NCI-H526 (cell line): ENCODE measurements around the gene NAB1.
A peak's percentile ranks its signal among the peaks of the same experiment; 100 is the strongest.
"Not testable (repeated sequence)": the region's sequence is repeated elsewhere in the genome, so short reads cannot be mapped to it uniquely, and the experiment has no call there.

Experiments used
- DNase-seq, 2 experiments: peaks; one replicate each; lab custom pipeline; 2025; lab: John Stamatoyannopoulos, UW

The NAB1 gene

DNA sequence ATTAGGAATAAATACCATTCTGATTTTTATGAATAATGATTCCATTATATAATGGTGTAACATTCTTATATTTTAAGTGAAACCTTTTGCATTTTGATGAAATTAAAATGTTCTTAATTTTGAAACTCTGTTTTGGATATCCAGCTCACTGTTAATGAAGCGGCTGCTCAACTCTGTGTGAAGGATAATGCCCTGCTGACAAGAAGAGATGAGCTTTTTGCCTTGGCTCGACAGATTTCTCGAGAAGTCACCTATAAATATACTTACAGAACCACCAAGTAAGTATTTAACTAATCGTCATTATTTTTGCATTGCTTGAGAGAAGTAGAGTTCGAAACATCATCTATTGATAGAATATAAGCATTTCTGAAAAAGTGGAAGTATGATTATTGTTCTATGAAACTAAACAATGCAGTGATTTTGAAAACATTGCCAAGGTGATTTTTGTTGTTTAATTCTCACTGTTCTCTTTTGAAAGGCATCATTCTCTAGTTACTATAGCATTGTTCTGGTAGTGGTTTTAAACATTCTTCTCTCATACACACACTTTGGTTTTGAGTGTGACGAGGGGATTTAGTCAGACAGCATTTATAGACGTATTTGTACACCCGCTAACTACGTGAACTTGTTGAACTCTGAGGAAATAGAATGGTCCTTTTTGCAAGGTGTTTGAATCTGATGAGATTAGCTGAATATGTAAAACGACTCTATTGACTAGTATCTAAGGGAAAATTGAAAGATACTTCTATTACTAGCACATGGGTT is 21.5 kb downstream of the NAB1 start:
- no peak for DNase-seq

DNA sequence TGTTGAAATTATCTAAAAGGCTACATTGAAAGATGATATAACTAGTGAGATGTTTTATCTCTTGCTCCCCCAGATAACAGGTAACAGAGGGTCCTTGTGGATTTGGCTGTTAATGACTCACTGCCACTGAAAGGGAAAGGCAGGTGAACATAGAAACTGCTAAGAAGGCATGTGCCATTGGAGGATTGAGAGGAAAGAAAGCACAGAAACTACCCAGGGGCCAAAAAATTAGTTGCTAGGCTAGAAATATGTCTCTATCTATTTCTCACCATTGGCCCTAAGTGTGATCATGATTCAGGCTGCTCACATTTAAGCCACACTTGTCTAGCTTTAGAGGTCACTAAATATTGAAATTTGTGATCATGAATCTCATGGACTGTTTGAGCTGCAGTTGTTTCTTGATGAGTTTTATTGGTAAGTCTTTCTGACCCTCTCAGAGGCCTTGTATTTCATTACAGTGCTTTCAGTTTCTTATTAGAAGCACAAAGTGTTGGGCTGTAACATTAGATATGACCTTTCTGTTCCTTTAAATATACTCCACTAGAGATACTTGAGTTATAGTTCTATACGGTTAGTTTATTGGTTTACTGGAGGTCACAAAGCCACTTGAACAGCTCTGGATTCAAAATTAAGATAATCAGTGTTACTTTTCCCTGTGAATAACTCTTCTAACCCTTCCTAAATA is 26.2 kb downstream of the NAB1 start:
- no peak for DNase-seq

DNA sequence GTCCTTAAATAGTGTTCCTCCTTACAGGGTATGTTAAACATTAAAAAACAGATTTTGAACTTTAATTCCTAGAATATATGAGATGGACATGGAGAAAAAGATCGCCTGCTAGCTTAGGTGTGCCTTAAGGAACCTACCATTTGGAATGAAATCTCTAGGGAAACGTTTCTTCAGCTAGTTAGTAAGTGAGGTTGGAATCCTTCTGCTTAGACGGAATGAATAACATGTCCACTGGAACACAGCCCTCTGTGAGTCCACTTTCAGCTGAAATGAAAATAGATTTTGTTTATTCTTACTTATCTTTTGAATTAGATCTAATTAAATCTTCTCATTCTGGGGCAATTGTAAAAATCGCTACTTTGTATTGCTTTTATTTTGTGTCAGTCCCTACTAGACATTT is 28.4 kb downstream of the NAB1 start:
- no peak for DNase-seq

DNA sequence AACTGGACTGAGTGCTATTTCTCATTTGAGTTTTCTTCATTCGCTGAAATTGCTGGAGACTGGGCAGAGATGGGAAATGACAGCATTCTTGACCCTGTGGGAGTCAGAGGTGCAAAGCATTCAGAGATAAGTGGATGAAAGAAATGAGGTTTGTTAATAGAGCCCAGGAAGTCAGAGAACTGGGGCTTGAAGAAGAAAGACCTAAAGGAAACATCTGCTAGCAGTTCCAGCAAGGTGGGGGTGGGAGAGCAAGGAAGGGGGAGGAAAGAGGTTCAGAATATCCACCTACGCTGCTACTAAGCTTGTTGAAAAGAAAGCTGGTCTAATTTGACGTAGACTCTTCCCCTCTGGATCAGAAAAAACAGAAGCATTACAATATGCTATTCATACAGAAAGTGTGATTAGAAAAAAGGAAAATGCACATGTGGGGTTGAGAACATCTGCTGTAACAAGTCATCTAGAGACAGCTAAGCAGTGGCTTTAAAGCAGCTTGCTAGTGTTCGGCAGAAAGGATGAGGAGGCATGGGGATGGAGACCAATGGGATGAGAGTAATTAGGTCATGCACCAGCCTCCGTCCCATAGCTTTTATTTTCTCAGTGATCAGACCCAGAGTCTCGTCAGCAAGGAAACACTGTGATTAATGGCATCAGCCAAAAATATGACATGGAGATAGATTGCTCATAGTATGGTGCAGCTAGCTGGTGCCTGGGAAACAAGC is 29.7 kb downstream of the NAB1 start:
- DNase-seq, result no peak

DNA sequence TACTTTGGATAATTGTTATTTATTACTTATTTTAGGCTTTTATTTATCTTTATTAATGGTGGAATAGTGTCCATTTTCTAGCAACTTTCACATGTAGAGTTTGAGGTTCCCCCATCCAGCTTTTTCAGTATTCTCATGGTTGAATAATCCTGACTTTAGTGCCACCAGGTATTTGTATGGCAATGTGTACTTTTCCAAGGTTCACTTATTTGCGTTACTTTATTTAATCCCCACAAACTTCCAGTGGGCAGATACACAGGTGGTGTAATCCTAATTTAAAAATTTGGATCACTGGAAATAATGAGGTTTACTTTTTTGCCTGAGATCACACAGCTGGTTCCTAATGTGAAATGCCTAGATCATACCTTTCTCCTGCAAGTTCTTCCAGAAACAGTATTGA is 30.5 kb downstream of the NAB1 start:
- DNase-seq, result no peak

DNA sequence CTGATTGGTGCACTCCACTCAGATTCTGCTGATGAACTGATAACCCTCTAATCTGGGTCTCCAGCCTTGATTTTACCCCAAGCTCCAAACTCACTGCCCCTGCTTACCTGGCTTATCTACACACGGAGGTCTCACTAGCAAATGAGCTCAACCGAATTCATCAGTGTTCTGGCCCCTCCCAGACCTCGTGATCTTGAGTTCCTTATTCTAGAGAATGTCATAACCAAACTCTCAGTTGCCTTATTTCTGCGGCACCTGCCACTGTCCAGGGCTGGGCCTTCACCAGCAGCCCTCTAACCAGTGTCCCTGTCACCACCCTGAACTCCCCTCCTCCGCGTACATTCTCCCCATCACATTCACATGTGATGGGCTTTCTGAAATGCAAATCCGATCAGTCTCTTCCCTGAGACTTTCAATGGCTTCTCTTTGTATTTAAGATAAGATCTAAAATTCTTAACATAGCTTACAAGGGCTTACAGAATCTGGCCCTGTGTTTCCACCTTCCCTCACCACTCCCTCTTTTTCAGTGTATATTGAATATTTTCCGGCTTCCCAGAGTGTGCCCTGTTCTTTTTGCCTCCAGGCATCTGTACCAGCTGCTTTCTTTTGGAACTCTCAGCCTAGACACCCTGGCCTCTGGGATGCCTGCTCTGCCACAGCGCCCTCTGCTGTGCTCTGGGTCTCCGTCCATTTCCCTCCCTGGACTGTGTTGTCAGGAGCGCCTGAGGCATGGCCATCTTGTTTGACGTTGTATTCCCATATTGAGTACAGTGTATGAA is 31.1 kb downstream of the NAB1 start:
- peak; percentile 76 to 85 for DNase-seq

DNA sequence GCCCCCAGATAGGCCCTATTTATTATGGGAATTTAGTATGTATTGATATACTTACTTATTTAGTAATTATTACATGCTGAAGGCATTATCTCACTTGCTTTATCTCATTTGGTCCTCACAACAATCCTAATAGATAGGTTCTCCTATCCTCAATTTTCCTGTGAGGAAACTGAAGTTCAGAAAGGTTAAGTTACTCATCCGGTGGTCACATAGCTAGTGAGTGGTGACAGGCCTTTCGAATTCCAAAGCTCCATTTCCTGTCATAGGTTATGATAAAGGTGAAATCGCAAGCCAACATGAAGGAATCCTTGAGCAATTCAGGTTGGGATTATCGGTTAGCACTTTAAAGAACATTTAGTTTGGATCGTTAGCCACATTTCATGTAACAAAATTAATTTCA is 33.3 kb downstream of the NAB1 start:
- DNase-seq, result no peak

DNA sequence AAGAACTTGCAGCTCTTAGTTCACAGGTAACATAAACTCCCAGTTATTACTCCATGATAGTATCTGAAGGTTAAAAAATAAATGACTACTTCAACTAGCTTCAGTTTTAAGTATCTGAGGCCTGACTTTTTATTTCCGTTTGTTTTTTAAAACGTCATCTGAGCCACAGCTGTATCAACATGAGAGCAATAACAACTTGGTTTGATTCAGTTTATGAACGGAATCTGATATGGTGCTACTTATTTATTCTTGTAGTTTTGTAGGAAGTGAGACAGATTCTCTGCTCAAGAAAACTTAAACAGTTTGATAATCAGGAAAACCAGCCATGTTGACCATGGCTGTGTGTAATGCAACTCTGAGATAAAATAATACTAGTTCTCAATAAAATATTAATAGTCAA is 34.9 kb downstream of the NAB1 start:
- DNase-seq, result no peak

DNA sequence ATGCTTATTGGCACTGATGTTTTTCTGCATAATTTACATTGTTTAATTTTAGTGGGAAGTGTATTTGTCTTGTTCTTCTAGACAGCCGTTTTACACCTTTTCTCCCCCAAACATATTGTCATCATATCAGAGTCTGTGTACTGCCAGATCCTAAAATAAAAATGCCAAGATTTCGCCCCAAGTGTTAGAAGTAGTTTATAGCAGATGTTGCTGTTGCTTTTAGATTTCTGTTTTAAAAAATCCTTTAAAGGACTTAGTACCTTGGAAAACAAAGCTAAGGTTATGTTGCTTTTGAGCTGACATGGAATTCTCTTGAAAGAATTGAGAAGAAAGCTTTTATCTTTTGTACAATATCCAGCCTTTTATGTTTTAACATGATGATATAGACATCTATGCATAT is 36.0 kb downstream of the NAB1 start:
- no peak for DNase-seq

DNA sequence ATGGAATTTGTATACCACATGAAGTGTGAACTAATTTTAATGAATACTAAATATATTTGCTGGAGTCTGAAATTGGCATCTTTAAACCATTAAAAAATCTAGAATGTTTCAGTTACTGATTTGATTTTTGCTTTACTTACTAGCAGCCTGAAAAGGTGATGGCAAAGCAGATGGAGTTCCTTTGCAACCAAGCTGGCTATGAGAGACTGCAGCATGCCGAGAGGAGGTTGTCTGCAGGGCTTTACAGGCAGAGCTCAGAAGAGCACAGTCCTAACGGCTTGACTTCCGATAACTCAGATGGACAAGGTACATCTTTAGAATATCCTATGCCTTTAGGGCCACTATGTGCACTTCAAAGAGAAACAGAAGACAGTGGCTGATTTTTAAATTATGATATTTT is 36.5 kb downstream of the NAB1 start:
- DNase-seq, result no peak

DNA sequence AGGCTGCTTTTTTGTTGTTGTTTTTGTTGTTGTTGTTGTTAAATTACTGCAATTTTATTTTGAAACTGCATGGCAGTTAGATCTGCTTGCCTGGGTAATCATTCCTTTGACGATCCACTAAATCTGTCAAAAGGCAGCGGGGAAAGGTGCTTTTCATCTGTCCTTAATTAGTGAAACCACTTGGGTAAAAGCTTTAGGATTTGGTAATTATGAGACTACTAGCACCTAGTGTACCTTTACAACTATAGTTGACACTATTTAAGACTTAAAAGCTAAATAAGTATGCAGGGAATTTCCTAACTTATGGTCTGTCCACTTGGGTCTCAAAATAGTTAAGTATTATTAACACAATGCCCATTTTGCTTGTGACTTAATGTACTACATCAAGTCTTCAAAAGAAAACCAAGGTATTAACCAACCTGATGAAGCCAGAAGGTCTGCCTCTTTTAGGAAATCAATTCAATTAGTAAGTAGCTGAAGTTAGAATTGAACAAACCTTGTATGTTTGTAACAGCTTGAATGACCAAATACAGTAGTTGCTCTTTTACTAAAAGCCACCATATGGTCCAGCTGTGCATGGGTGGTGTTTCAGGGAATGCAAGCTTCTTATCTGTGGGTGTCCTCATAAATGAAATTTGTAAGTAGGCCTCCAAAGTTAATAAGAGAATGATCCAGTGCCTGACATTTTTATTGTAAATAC is 44.8 kb downstream of the NAB1 start:
- DNase-seq, result no peak

DNA sequence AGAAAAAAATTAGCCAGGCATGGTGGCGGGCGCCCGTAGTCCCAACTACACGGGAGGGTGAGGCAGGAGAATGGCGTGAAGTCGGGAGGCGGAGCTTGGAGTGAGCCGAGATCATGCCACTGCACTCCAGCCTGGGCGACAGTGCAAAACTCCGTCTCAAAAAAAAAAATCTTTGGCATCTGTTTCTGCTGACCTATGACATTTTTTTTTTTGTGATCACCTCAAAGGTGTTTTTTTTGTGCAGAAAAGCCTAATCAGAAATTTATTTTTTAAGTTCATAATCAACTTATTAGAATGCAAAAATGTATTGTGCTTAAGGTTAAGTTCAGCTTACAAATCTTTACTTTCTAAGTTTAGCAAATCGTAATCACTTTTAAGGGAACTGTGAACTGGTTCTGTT is 45.6 kb downstream of the NAB1 start:
- no peak for DNase-seq

DNA sequence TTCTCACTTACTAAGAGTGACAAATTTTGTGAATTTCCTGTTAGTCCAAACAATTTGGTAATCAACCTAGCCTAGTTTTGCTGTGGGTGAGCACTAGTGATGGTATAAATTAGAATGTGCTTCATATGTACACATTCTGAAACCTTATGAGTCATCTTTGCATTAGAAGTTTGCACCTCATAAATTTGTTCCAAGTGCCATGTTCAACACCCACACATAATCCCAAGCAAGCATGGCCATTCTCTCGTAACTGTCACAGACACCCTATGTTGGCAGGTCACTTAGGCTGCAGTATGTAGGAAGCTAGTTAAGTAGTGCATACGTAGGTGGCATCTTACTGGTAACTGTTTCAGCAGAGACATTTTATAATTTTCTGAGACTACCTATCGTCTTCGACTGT is 46.9 kb downstream of the NAB1 start:
- no peak for DNase-seq

DNA sequence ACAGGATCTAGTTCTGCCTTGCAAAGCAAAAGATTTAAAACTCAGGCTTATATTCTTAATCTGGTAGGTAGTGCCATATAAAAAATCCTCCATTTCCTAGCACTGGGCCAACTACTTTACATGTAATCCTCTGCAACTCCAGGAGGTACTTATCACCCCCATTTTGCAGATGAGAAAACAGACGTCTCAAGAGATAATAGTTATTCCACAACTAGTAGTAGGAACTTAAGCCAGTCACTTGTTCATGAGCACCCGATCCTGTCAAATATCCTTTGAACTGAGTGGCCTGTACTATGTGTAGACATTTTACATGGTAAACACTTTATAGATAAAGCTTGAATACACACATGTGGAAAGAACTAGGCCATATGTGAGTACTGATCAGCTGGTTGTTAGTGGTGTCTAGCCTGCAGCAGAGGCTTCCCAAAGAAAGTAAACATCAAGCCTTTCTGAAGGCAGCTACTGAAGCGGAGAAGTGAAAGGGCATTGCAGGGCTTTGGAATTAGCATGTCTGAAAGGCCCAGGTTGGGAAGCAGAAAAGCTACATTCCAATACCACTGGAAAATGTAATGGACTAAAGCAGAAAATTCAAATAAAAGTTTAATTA is 48.0 kb downstream of the NAB1 start:
- peak; percentile 24 to 60 for DNase-seq

DNA sequence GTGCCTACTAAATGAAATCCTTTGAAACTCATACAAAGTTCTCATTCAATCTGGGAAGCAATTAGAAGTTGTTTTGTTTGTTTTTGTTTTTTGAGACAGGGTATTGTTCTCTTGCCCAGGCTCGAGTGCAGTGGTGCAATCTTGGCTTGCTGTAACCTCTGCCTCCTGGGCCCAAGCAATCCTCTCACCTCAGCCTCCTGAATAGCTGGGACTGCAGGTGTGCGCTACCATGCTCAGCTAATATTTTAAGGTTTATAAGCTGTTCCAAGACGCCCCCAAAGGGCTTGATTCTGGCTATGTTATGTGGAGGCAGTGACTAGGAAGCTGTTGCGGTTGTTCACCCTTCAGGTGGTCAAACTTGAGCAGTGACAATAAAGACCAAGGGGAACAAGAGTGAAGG is 48.5 kb downstream of the NAB1 start:
- DNase-seq, result no peak

DNA sequence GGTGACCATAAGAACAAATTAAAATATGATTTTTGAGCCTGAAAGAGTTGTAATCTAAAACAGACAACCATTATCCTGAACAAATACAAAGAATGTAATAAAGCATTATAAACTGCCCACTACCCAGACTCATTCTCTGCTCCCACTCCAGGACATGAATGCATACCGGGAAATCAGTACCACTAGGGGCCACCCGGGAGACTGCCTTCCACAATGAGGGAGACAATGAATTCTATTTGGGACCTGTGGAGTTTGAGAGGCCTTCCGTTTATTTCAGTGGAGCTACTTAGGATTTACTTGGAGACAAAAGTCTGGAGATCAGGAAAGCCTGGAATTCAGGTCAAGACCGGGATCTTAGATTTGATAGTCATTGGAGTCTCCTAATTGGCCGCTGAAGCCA is 50.0 kb downstream of the NAB1 start:
- peak; percentile 20 to 54 for DNase-seq

DNA sequence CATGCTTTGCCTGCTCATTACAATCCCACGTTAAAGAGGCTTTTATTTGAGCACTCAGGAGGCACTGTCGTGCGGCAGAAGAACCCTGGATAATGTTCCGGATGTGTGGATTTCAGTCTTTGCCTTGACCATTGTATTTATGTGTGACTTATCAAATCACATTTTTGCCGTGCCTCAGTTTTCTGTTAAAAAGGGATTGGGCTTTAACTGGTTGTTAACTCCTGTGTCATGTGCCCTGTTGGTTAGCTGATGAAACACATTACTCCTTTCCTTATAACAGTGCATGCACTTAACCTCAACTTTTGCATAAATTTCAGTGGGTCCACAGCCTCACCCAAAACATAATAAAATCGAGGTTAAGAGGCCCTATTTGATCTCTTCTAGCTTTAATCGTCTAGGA is 52.7 kb downstream of the NAB1 start:
- DNase-seq, result peak; percentile 80 to 86

DNA sequence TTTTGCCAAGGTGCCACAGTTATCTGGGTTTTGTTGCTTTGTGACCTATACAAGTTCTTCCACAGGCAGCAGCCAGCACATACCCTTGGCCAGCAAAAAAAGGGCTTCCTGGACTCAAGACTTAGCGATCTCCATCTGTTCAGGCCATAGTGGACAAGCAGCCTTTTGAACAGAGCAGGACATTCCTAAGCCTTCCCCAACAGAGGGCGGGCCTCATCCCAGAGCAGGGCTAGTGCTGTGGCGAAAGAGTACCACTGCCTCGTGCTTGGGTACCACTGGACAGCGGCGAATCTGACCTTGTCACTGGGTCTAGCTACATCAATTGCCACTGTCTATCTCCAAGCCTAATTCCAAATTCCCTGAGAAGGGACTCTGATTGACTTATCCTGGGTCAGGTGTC is 56.4 kb downstream of the NAB1 start:
- no peak for DNase-seq

DNA sequence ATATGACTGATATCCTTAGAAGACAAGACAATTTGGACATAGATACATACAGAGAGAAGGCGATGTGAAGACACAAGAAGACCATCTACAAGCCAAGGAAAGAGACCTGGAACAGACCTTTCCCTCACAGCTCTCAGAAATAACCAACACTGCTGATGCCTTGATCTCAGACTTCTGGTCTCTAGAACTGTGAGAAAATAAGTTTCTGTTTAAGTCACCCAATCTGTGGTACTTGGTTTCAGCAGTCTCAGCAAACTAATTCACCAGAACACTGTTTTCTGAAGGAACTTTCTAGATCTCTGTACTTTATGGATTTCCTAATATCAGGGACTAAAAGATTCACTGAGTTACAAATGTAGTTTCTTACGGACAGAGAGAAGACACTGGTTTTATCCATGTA is 58.8 kb downstream of the NAB1 start:
- no peak for DNase-seq

DNA sequence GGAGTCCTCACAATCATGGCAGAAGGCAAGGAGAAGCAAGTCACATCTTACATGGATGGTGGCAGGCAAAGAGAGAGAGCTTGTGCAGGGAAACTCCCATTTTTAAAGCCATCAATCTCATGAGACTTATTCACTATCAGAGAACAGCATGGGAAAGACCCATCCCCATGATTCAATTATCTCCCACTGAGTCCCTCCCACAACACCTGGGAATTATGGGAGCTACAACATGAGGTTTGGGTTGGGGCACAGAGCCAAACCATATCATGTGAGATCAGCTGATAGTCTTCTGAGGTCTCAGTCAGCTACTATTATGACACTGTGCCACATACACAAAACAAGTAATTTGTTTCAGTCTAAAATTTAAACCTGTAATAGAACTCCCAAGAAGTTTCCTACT is 59.8 kb downstream of the NAB1 start:
- not testable (repeated sequence) for DNase-seq

DNA sequence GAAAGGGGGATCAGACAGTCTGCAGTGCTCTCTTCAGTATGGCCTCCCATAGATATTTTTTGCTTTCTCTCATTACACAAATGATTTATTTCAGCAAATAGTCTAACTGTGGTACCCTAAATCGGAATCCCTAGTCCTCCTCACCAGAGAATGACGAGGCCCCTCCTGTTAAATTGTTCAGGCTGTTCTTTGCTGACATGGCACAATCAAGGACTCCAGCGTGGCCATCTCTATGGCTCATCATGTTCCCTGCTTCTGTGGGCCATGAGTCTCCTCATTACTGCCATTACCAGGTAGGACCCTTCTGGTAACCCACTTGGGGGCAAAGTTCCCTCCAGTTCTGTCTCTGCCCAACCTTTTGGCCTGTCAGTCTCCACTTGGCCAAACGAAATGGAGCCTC is 62.2 kb downstream of the NAB1 start:
- no peak for DNase-seq
